Esophagus muscularis mucosa (tissue), 3 donors: ENCODE results near the gene KCNQ2.

Source experiments
- POLR2A ChIP-seq: fragments of 450-650 bp; IDR thresholded peaks from one replicate; pipeline ENCODE4 v1.6.1; 2017; ENCODE audit warnings: antibody characterized with exemption, moderate library complexity, mild to moderate bottlenecking, low read depth
- TF ChIP-seq, protein P1 (sequence below), 3 experiments: fragments of 200-600 bp in 2 of 3; fragments of 450-650 bp in 1 of 3; sonication (generic) in 2 of 3; IDR thresholded peaks; one replicate each; pipeline ENCODE4 v1.5.1; 2017 to 2019; ENCODE audit warnings: antibody characterized with exemption in 3 of 3, mild to moderate bottlenecking in 2 of 3, moderate library complexity in 1 of 3

DNA sequence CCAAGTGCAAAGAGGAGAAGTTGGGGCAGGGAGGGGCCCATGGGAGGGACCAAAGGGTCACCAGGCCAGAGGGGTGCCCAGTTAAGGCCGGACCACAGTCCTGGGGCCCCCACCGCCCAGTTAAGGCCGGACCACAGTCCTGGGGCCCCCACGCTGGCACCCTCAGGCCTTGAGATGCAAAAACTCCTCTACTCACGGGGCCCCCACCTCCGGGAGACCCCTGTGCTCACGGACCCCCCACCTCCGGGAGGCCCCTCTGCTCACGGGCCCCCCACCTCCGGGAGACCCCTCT, 16.9 kb downstream of the KCNQ2 start:
- TF ChIP-seq, protein P1, sequence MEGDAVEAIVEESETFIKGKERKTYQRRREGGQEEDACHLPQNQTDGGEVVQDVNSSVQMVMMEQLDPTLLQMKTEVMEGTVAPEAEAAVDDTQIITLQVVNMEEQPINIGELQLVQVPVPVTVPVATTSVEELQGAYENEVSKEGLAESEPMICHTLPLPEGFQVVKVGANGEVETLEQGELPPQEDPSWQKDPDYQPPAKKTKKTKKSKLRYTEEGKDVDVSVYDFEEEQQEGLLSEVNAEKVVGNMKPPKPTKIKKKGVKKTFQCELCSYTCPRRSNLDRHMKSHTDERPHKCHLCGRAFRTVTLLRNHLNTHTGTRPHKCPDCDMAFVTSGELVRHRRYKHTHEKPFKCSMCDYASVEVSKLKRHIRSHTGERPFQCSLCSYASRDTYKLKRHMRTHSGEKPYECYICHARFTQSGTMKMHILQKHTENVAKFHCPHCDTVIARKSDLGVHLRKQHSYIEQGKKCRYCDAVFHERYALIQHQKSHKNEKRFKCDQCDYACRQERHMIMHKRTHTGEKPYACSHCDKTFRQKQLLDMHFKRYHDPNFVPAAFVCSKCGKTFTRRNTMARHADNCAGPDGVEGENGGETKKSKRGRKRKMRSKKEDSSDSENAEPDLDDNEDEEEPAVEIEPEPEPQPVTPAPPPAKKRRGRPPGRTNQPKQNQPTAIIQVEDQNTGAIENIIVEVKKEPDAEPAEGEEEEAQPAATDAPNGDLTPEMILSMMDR (IDR thresholded peaks at IDR 0.05) = no peak
- TF ChIP-seq POLR2A = no peak
